HG03378 (cell line): Measurements from ENCODE around the gene GPR31.

ENCODE experiments used
- ATAC-seq: cut with Tn5 transposase; IDR thresholded peaks from one replicate; pipeline ENCODE4 v1.9.1; 2021; ENCODE audit warnings: mild to moderate bottlenecking, moderate library complexity; ENCODE audit not compliant: unreplicated experiment

The GPR31 gene

DNA sequence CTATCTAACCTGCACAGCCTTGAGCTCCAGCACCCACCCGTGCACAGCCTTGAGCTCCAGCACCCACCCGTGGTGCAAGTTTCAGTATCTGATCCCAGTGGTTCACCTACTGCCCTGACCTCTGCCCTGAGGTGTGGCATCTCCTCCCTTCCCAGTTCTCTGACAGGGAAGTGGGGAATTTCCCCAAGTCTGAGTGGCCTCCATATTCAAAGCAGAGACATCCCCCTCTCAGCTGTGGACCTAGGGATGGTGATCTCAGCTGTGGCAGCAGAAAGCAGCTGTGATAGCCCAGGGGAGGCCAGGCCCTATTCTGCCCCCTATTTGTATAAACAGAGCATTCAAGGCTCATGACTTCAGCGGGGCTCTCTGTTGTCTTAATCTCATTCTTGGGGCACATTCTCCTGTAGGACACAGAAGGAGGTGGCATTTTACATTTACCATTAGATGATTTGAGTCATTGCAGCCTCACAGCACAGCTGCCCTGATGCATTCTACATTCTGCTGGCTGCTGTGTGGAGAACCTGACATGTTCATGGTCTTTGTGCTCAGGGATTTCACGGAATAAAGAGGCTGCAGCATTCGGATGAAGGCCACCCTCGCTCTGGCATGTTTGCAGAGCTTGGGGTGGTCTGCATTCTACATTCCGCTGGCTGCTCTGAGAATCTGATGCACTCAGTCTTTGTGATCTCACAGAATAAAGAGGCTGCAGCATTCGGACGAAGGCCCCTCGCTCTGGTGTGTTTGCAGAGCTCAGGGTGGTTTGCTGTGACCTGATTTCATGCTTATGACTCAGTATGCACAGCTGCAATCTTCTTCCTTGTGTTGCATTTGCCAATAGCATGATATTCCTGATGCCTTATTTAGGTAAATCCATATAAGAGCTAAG lies 16.9 kb downstream of the GPR31 start:
- ATAC-seq, result no peak

DNA sequence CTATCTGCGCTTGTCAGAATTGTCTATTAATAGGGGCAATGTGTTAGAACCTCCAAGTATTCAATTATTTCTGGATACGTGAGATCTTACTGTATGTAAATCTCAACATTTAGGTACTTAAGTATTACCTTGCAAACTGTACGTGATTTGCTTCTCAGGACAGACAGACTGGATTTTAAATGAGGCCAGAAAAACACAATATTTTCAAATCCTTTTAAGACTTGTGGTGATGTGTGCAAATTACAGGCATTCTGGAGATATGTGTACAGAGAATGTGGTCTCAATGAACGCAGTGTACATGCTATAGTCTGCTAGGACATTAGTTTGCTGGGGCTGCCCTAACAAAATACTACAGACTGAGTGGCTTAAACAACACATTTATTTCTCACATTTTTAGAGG lies 18.0 kb downstream of the GPR31 start:
- ATAC-seq, result no peak

DNA sequence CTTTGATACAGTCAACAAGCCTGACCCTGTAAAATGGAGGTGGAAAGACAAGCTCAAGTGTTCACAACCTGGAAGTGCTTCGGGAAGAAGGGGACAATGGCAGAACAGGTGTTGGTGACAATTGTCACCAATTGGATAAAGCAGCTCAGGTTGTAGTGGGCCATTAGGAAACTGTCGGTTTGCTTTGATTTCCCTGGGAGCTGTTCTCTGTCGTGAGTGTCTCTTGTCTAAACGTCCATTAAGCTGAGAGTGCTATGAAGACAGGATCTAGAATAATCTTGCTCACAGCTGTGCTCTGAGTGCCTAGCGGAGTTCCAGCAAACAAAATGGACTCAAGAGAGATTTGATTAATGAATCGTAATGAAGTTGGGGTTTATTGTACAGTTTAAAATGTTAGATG lies 19.9 kb downstream of the GPR31 start:
- ATAC-seq, result no peak

DNA sequence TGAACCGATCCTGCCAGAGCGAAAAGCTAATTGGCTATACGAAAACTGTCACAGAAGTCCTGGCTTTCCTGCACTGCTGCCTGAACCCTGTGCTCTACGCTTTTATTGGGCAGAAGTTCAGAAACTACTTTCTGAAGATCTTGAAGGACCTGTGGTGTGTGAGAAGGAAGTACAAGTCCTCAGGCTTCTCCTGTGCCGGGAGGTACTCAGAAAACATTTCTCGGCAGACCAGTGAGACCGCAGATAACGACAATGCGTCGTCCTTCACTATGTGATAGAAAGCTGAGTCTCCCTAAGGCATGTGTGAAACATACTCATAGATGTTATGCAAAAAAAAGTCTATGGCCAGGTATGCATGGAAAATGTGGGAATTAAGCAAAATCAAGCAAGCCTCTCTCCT lies 20.7 kb downstream of the GPR31 start:
- no peak for ATAC-seq

DNA sequence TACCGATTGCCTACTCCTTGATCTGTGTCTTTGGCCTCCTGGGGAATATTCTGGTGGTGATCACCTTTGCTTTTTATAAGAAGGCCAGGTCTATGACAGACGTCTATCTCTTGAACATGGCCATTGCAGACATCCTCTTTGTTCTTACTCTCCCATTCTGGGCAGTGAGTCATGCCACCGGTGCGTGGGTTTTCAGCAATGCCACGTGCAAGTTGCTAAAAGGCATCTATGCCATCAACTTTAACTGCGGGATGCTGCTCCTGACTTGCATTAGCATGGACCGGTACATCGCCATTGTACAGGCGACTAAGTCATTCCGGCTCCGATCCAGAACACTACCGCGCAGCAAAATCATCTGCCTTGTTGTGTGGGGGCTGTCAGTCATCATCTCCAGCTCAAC lies 21.4 kb downstream of the GPR31 start:
- no peak for ATAC-seq

DNA sequence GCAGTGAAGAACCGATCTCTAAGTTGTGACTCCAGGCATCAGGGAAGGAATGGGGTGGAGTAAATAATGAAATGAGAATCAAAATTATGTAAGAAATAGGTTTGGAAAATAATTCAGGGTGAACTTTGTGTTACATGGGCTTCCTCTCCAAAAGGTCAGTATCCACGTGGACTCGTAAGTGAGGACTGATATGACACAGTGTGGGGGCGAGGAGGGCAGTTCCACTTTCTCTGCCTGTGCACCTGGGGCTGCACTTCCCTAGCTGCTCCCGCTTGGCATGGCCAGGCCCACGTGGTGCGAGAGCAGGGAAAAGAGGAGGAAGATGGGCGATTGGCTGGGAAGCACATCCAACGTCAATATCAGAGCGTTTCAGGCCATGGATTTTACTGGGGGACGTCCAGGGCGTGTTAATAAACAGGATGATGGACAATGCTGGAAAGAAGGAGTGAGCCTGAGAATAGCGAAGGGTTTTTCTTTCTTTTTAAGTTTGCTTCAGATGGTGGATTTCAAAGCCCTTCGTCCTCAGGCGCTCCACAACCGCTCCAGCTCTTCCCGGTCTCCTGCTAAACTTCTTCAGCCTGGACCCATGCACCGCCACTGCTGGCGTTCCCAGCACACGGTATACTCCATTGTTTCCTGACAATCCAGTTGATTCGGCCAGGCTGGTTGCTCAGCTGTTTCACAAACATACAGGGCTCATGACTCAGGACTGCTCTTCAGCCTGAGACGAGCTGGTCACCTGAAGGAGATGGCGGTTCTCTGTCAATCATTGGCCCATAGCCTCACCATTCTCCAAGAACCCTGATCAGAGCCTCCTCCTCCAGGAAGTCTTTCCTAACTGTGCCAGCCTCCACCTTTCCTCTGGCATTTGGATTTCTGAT lies 23.1 kb downstream of the GPR31 start:
- ATAC-seq, result no peak

DNA sequence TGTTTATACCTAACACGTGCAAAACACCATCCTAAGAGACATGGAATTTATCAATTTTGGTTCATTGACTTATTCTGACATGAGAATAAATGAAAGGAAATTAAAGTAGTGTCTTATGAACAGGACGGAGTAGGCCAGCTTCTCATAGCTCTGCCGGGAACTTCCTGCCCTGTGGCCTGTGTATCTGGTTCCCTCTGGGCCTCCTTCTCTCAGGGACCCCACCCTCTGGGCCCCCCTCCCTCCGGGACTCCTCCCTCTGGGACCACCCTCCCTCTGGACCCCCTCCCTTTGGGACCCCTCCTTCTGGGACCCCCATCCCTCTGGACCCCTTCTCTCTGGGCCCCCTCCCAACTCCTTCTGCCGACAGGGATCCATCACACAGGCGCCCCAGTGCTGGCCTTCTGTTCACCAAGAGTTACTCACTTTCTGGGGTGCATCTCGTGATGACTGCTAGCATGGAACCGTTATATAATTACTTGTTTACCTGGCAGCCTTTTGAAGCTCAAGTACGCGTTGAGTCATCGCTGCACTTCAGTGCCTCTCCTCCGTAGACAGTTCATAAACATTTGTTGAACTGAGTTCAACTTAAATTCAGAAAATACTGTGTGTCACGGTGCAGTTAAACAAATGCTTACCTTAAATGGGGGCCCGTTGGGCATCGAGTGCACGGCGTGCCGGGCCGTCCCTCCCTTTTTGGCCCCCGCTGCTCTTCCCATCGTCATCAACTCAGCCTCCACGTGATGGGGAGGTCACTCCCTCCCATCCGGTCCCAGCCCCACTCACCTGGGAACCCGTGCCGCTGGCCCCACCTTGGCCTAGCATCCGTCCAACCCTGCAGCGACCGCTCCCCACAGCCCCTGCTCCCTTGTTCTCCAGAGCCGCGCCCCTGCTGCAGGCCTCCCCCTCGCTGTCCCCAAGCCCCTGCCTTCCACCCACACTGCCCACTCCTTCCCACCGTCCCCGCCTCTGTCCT lies 26.8 kb downstream of the GPR31 start:
- no peak for ATAC-seq

DNA sequence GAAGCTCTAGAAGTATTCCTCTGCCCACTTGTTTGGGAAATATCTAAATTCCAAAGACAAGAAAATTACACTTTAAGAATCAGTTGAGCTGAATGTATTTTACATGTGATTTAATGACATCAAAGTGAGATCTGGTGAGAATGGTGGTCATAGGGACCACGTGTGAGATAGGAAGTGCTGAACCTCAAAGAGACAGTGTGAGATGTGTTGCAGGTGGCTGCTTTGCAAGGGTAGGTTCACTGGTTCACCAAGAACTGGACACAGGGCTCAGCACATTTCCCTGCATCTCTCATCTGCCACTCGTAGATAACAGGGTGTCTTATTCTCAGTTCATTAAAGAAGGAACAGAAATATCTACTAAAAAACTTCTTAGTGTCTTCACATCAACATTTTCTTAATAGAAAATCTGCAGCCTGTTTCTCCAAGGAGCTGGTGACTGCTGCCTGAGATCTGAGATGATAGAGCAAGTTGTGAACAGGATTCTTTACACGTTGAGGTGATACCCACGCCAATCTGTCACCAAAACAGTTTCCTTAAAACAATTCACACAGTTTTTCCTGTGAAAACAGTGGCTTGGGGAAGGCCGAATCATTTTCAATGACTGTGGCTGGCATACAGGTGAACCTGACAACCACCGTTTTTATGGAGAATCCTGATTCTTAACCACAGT lies 27.6 kb downstream of the GPR31 start:
- ATAC-seq, result peak; percentile 58

DNA sequence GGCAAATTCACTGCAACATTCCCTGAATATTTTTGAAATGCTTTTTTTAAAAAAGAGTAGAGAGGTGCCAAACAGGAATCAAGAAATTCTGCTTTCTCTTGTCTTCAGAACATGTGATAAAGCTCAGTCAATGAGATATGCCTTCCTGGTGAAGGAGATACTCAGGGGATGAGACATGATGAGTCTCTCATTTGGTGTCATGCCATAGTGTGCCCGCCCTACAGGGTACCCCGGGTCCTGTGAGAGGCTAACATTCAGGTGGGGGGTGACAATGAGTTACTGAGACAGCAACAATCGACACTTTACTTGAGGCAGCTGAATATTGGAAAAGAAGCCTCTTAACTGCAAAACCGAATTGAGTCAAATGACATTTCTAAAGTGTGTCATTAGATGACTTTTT lies 28.2 kb downstream of the GPR31 start:
- ATAC-seq, result no peak

DNA sequence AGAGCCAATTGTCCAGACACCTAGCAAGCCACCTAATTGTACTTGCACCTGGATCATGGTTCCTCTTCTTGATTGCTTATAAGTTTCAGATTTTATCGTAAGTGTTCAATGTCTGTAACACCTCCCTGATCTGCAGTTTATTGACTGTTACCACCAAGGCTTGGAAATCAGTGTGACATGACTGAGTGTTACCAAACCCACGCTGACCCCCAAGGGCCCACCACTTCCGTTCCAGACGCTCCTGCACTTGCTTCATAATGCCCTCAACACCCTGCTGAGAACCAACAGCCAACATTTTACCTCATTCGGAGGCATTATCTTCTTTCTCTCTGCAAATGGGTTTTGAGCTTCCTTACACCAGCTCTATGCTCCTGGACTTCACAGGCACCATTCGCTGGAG lies 28.6 kb downstream of the GPR31 start:
- no peak for ATAC-seq

DNA sequence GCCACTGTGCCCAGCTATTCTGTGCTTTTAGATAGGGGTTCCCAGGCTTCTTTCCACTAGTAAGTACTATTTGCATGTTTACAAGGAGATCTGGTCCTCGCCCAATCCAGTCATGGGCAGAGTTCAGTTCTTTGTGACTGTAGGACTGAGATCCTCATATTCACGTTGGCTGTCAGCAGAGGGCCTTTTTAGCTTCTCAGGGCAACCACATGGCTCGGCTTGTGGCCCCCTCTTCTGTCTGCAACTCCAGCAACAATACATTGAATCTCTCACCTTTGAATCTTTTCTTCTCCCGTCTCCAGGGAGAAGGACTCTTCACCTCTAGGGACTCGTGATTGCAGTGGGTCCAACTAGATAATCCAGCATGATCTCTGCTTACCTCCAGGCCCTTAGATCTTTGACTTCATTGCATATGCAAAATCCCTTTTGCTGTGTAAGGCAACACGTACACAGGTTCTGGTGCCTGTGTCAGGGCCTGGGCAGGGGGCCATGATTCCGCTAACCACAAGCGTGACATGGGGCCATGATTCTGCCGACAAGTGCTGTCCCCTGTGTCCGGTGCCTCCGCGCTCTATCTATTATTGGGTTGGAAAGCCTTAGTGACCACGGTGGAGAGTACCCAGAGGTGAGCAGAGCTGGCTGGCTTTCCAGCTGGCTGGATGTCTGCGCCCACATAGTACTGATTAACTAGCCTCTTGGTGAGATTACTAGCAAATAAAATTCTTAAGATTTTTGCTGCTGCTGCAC lies 29.8 kb downstream of the GPR31 start:
- ATAC-seq, result no peak

DNA sequence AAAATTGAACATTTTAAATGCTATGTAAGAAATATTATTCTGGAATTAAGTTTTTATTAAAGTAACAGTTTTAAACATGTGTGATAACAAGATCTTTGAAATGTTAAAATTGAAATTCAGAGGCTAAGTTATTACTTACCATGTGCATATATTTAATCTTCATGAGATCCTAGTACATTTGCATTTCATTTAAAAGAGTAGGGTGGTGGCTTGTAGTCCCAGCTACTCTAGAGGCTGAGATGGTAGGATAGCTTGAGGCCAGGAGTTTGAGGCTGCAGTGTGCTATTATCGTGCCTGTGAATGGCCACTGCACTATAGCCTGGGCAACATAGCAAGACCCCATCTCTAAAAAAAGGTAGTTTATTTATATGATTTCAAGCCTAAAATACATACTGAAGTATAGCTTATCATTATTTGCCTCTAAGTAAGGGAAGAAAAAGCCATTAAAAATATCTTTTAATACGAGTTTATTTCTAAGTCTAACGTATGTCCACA lies 31.9 kb downstream of the GPR31 start:
- no peak for ATAC-seq

DNA sequence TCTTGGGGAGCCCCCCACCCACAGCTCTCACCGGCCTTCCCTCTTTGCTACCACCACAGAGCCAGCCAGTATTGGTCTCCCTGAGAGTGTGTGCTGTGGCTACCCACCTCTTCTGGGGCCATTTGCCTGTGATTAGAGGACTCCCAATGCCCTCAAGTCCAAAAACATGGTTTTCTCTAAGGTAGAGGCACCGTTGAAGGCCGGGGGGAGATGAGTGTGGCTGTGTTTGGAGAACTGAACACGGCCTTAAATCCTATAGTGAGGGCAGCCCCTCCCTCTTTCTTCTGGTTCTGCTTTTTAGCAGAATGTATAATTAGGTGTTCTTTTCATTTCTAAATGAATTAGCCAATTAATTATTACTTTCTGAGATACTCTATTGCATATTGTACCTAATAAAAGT lies 32.4 kb downstream of the GPR31 start:
- ATAC-seq, result no peak

DNA sequence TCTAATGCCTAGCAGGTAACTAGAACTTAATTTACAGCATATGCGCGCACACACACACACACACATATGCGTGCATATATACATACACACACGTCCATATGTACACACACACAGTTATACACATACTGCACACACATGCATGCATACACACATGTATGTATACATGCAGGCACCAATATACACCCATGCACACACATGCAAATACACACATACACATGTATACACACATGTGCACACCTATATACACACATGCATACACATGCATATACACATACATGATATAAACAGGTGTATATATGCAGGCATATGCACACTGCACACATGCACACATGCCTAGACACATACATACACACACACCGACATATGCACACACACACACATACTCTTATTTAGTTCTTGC lies 33.0 kb downstream of the GPR31 start:
- no peak for ATAC-seq

DNA sequence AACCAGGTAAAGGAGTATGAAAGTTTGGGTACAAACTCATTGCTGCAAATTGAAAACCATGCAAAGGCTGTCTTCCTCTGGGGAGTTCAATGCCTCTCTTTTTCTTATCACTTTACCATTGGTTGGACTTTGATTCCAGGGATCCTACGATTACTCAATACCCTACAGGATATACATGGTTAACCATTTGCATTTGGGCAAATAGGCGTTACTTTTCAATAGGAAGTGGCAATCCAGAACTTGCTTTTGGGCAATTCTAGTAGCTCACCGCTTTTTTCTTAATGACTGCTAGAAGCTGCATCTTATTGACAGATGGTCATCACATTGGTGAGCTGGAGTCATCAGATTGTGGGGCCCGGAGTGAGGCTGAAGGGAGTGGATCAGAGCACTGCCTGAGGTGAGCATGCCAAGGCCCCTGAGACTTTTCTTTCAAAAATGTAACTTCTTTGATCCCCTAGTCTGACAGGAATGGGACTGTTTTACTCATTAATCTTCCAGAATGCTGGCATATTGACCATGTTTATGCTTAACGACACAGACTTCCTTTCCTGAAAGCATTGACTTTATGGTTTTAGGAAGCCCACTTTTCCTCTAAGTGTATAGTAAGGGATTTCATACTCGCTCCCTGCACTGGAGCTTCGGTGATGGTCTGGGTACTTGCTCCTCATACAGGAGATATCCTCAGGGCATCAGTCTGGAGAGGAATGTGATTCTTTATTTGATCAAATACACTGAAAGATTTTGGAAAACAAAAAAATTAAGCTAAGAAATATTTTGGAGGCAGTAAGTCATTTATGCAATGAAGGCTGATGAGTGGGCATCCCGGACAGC lies 34.7 kb downstream of the GPR31 start, which contains the start of gene CCR6:
Gene CCR6 (plus strand): TSS at position 270 of the 831 bp plus-strand sequence. CDS start 13,039 bp downstream, outside the sequence.
- ATAC-seq, result no peak

DNA sequence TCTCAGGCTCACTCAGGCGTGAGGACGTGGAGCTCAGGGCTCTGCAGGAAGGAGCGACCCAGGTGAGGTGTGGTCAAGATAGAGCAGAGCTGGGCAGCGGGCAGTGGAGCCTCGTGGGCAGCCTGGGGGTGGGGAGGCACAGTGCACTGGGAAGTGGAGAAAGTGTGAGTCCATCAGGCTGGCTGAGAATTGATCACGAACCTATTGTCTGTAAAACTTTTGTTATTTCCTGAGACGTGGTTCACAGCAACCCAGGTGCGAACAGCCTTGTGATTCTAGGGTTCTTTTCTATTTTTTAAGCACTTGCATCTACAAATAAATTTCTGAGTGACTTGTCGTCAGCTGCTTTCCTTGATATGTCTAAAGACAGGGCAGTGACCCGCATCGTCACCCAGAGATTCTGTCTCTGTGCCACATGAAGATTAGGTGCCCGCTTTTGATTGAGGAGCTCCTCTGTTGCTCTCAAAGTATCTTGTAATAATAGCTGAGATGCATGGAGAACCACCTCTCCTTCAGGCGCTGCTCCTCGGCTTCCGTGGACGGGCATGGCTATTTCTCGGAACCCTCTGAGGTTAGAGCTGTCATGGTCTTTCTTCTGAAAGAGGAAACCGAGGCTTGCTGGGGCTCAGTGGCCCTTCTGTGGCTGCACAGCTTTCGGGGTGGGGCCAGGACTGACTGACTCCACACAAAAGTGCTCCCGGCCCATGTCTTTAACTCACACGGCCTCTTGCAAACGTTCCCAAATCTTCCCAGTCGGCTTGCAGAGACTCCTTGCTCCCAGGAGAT lies 35.5 kb downstream of the GPR31 start:
- ATAC-seq, result no peak

DNA sequence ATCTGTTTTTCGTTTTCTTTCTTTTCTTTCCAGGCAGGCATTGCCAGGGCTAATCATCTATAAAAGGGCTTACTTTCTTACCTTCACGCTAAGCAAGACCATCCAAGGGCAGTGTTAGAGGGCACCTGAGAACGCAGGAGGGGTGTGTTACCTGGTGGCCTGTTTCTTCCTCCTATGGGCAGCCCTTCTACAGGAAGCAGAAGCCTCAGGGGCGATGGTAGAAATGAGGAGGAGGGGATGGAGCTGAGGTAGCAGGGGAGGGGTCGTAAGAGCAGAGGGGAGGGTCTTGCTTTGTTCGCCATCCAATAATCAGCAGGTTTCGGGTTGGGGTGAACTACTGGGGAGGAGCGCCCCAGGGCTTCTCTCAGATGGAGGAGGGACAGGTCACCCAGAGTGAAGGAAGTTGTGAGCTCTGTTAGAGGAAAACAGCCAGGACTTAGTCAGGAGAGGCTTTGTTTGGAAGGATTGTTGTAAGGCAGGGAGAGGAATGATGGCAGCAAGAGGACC lies 36.4 kb downstream of the GPR31 start:
- no peak for ATAC-seq

DNA sequence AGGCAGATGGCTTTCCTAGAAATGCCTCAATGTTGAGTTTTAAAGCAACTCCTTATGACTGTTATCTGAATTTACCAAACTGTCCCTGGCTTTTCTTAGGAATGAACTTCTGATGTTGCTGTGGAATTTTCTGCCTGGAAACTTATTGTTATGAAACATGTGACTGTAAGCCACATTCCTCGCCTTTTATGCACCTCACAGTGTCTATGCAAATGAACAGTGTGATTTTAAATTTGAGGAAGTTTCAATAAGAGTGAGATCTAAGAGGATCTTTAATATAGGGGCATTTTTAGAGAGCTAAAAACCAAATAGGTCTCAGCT lies 37.2 kb downstream of the GPR31 start:
- no peak for ATAC-seq
